Kidney glomerular epithelial cell (primary cell): ENCODE data around the gene CTBP1.
A peak's percentile ranks its signal among the peaks of the same experiment; 100 is the strongest.

ENCODE experiments used
- DNase-seq: peaks from one replicate; lab custom pipeline; 2025; lab: John Stamatoyannopoulos, UW

CTBP1 gene

GRCh38 chr4:1195109-1195671 is 53.7 kb downstream of the CTBP1 start:
- no peak for DNase-seq

GRCh38 chr4:1194010-1194900 is 54.7 kb downstream of the CTBP1 start:
- DNase-seq, result no peak

GRCh38 chr4:1193206-1194009 is 55.5 kb downstream of the CTBP1 start:
- DNase-seq, result no peak

- no peak for DNase-seq
Measured at GRCh38 chr4:1192493-1193205, 56.3 kb downstream of the CTBP1 start.

GRCh38 chr4:1192091-1192492 is 56.8 kb downstream of the CTBP1 start:
- DNase-seq, result peak; percentile 92

- DNase-seq, result no peak
Measured at GRCh38 chr4:1191621-1192020, 57.3 kb downstream of the CTBP1 start.

GRCh38 chr4:1187182-1187581 is 61.7 kb downstream of the CTBP1 start:
- DNase-seq, result peak; percentile 18

GRCh38 chr4:1183985-1184773 is 64.8 kb downstream of the CTBP1 start:
- DNase-seq, result no peak

- no peak for DNase-seq
Measured at GRCh38 chr4:1182313-1182712, 66.6 kb downstream of the CTBP1 start.

GRCh38 chr4:1180663-1181062 is 68.3 kb downstream of the CTBP1 start:
- DNase-seq, result no peak

- no peak for DNase-seq
Measured at GRCh38 chr4:1179976-1180375, 69.0 kb downstream of the CTBP1 start.

- DNase-seq, result no peak
Measured at GRCh38 chr4:1179089-1179441, 69.9 kb downstream of the CTBP1 start.

- DNase-seq, result no peak
Measured at GRCh38 chr4:1178300-1179088, 70.4 kb downstream of the CTBP1 start.

- no peak for DNase-seq
Measured at GRCh38 chr4:1177274-1178141, 71.4 kb downstream of the CTBP1 start.

GRCh38 chr4:1176398-1177273 is 72.3 kb downstream of the CTBP1 start:
- DNase-seq, result no peak

- no peak for DNase-seq
Measured at GRCh38 chr4:1175635-1176229, 73.2 kb downstream of the CTBP1 start.

- DNase-seq, result no peak
Measured at GRCh38 chr4:1174941-1175634, 73.8 kb downstream of the CTBP1 start.
